ENCODE data around the gene HDAC9.

DNA sequence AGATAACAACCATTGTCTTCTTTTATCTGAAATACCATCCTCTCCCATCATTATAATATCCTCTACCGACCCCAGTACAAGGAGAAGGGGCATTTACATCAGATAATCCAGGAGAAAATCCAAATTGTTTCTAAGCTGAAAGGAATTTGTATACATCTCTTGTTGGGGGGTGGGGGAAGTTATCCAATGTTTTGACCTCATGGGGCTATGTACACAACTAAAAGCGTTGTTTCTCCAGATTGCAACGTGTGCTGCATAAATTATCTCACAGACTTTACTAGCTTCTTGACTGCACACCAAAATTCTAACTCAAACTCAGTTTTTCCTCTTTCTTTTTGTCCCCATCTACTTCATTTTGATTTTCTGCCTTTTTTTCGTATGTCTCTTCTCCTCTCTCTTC is 465.2 kb downstream of the HDAC9 start:
- TF ChIP-seq CHD2 (IDR thresholded peaks at IDR 0.05; ENCODE audit: low read depth, low read length), result no peak
- no peak for TF ChIP-seq EZH2 (conservative IDR thresholded peaks at IDR 0.05; ENCODE audit: low read depth, low read length)
- no peak for TF ChIP-seq ZNF501 (CRISPR knock-in tag; IDR thresholded peaks at IDR 0.05)
- no peak for TF ChIP-seq FOSL1 (CRISPR knock-in tag; IDR thresholded peaks at IDR 0.05; ENCODE audit: borderline replicate concordance)
- TF ChIP-seq MTA3 (CRISPR knock-in tag; IDR thresholded peaks at IDR 0.05), result no peak
- TF ChIP-seq, protein P1, sequence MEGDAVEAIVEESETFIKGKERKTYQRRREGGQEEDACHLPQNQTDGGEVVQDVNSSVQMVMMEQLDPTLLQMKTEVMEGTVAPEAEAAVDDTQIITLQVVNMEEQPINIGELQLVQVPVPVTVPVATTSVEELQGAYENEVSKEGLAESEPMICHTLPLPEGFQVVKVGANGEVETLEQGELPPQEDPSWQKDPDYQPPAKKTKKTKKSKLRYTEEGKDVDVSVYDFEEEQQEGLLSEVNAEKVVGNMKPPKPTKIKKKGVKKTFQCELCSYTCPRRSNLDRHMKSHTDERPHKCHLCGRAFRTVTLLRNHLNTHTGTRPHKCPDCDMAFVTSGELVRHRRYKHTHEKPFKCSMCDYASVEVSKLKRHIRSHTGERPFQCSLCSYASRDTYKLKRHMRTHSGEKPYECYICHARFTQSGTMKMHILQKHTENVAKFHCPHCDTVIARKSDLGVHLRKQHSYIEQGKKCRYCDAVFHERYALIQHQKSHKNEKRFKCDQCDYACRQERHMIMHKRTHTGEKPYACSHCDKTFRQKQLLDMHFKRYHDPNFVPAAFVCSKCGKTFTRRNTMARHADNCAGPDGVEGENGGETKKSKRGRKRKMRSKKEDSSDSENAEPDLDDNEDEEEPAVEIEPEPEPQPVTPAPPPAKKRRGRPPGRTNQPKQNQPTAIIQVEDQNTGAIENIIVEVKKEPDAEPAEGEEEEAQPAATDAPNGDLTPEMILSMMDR (CRISPR knock-in tag; IDR thresholded peaks at IDR 0.05), result no peak
- no peak for TF ChIP-seq MTA1 (CRISPR knock-in tag; IDR thresholded peaks at IDR 0.05; ENCODE audit: borderline replicate concordance)
- TF ChIP-seq ZNF24 (IDR thresholded peaks at IDR 0.05), result no peak
- TF ChIP-seq, protein P2, sequence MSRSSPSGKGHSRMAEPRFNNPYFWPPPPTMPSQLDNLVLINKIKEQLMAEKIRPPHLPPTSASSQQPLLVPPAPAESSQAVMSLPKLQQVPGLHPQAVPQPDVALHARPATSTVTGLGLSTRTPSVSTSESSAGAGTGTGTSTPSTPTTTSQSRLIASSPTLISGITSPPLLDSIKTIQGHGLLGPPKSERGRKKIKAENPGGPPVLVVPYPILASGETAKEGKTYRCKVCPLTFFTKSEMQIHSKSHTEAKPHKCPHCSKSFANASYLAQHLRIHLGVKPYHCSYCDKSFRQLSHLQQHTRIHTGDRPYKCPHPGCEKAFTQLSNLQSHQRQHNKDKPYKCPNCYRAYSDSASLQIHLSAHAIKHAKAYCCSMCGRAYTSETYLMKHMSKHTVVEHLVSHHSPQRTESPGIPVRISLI (CRISPR knock-in tag; IDR thresholded peaks at IDR 0.05; ENCODE audit: borderline replicate concordance), result no peak
- TF ChIP-seq ZFP36L2 (CRISPR knock-in tag; IDR thresholded peaks at IDR 0.05), result no peak
- TF ChIP-seq, protein P3, sequence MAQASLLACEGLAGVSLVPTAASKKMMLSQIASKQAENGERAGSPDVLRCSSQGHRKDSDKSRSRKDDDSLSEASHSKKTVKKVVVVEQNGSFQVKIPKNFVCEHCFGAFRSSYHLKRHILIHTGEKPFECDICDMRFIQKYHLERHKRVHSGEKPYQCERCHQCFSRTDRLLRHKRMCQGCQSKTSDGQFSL (CRISPR knock-in tag; IDR thresholded peaks at IDR 0.05), result no peak
- TF ChIP-seq, protein P4, sequence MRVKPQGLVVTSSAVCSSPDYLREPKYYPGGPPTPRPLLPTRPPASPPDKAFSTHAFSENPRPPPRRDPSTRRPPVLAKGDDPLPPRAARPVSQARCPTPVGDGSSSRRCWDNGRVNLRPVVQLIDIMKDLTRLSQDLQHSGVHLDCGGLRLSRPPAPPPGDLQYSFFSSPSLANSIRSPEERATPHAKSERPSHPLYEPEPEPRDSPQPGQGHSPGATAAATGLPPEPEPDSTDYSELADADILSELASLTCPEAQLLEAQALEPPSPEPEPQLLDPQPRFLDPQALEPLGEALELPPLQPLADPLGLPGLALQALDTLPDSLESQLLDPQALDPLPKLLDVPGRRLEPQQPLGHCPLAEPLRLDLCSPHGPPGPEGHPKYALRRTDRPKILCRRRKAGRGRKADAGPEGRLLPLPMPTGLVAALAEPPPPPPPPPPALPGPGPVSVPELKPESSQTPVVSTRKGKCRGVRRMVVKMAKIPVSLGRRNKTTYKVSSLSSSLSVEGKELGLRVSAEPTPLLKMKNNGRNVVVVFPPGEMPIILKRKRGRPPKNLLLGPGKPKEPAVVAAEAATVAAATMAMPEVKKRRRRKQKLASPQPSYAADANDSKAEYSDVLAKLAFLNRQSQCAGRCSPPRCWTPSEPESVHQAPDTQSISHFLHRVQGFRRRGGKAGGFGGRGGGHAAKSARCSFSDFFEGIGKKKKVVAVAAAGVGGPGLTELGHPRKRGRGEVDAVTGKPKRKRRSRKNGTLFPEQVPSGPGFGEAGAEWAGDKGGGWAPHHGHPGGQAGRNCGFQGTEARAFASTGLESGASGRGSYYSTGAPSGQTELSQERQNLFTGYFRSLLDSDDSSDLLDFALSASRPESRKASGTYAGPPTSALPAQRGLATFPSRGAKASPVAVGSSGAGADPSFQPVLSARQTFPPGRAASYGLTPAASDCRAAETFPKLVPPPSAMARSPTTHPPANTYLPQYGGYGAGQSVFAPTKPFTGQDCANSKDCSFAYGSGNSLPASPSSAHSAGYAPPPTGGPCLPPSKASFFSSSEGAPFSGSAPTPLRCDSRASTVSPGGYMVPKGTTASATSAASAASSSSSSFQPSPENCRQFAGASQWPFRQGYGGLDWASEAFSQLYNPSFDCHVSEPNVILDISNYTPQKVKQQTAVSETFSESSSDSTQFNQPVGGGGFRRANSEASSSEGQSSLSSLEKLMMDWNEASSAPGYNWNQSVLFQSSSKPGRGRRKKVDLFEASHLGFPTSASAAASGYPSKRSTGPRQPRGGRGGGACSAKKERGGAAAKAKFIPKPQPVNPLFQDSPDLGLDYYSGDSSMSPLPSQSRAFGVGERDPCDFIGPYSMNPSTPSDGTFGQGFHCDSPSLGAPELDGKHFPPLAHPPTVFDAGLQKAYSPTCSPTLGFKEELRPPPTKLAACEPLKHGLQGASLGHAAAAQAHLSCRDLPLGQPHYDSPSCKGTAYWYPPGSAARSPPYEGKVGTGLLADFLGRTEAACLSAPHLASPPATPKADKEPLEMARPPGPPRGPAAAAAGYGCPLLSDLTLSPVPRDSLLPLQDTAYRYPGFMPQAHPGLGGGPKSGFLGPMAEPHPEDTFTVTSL (CRISPR knock-in tag; IDR thresholded peaks at IDR 0.05; ENCODE audit: borderline replicate concordance), result no peak
- no peak for TF ChIP-seq ZNF12 (CRISPR knock-in tag; IDR thresholded peaks at IDR 0.05)
- no peak for TF ChIP-seq SRSF9 (IDR thresholded peaks at IDR 0.05; ENCODE audit: borderline replicate concordance, insufficient read depth, low read depth, low read length, poor library complexity, severe bottlenecking)
